Skeletal muscle satellite cell (primary cell): Measurements from ENCODE around the gene KIF22. TPM values are rescaled to one million over a fixed set of nuclear protein-coding genes. Genes with fewer than 3 reads are reported as not detected.
"Not testable (repeated sequence)": the region's sequence is repeated elsewhere in the genome, so short reads cannot be mapped to it uniquely, and the experiment has no call there.

Experiments
- H3K27me3 ChIP-seq: 2 replicates; pipeline ENCODE4 v1.7.0; 2013; ENCODE audit warnings: low read length; ENCODE audit not compliant: control insufficient read depth, insufficient read depth
- H3K36me3 ChIP-seq: 2 replicates; pipeline ENCODE4 v1.7.0; 2013; ENCODE audit warnings: mild to moderate bottlenecking, control low read depth, low read length; ENCODE audit not compliant: insufficient read depth
- H3K4me1 ChIP-seq: 2 replicates; pipeline ENCODE4 v1.7.0; 2013; ENCODE audit warnings: low read length; ENCODE audit not compliant: control insufficient read depth, insufficient read depth
- H3K4me2 ChIP-seq: 2 replicates; pipeline ENCODE4 v1.7.0; 2013; ENCODE audit warnings: mild to moderate bottlenecking, low read length
- H3K4me3 ChIP-seq: 2 replicates; pipeline ENCODE4 v1.7.0; 2013; ENCODE audit warnings: low read length
- H3K9ac ChIP-seq: 2 replicates; pipeline ENCODE4 v1.7.0; 2013; ENCODE audit warnings: mild to moderate bottlenecking, low read depth, low read length, moderate library complexity
- H3K9me3 ChIP-seq: replicated peaks from 2 replicates; pipeline ENCODE4 v1.7.0; 2013; ENCODE audit warnings: mild to moderate bottlenecking, control low read depth, low read length
- total RNA-seq: library from RNA; depleted of rRNA; stranded (reverse); fragments of >200 nt; gene quantifications from 2 replicates; pipeline ENCODE4 v1.2.3, GENCODE V29; 2012; rRNA removed

Gene KIF22
- total RNA-seq: 34.5 and 46.1 TPM in 2 replicates

GRCh38 chr16:29790183-29790948, at the start of gene KIF22:
Gene KIF22 (plus strand): TSS chr16:29790751. CDS start chr16:29790760, 9 bp downstream.
- H3K27me3 ChIP-seq: no peaks in the 10 kb centered on the region
- H3K4me2 ChIP-seq: peak within 1 kb of the TSS; percentile 94
- H3K36me3 ChIP-seq: peaks cover 3% of the 10 kb centered on the region
- no peaks in the 10 kb centered on the region for H3K9me3 ChIP-seq
- peak within 1 kb of the TSS; percentile 81 for H3K4me3 ChIP-seq
- H3K9ac ChIP-seq: peak within 1 kb of the TSS; percentile 84
- peaks cover 16% of the 10 kb centered on the region for H3K4me1 ChIP-seq

GRCh38 chr16:29742683-29743275, 47.8 kb upstream of the KIF22 start:
- Histone ChIP-seq H3K9me3 (no peaks in the 10 kb centered on the region), H3K4me3 (no peak overlapping the region), H3K27me3 (peaks cover 50% of the 10 kb centered on the region), H3K36me3 (no peaks in the 10 kb centered on the region), H3K4me1 (no peaks in the 10 kb centered on the region), H3K9ac (no peak overlapping the region), H3K4me2 (no peak overlapping the region)

- H3K36me3 ChIP-seq: no peaks in the 10 kb centered on the region
- no peak overlapping the region for H3K4me3 ChIP-seq
- peaks cover 43% of the 10 kb centered on the region for H3K27me3 ChIP-seq
- H3K4me2 ChIP-seq: no peak overlapping the region
- H3K9ac ChIP-seq: no peak overlapping the region
- no peaks in the 10 kb centered on the region for H3K9me3 ChIP-seq
- H3K4me1 ChIP-seq: no peaks in the 10 kb centered on the region
These were observed 47.1 kb upstream of the KIF22 start for GRCh38 chr16:29743475-29743826.

- Histone ChIP-seq H3K9ac (no peak overlapping the region), H3K9me3 (no peaks in the 10 kb centered on the region), H3K4me1 (no peaks in the 10 kb centered on the region), H3K4me3 (no peak overlapping the region), H3K27me3 (peaks cover 38% of the 10 kb centered on the region), H3K4me2 (no peak overlapping the region), H3K36me3 (no peaks in the 10 kb centered on the region)
These were observed 46.6 kb upstream of the KIF22 start for GRCh38 chr16:29743827-29744531.

GRCh38 chr16:29744541-29745101, 45.9 kb upstream of the KIF22 start:
- H3K4me3 ChIP-seq: no peak overlapping the region
- peaks cover 35% of the 10 kb centered on the region for H3K27me3 ChIP-seq
- H3K9me3 ChIP-seq: no peaks in the 10 kb centered on the region
- no peak overlapping the region for H3K9ac ChIP-seq
- H3K4me1 ChIP-seq: no peaks in the 10 kb centered on the region
- H3K4me2 ChIP-seq: no peak overlapping the region
- no peaks in the 10 kb centered on the region for H3K36me3 ChIP-seq

- Histone ChIP-seq H3K9me3 (no peaks in the 10 kb centered on the region), H3K4me2 (no peak overlapping the region), H3K4me1 (no peaks in the 10 kb centered on the region), H3K4me3 (no peak overlapping the region), H3K36me3 (no peaks in the 10 kb centered on the region), H3K27me3 (peaks cover 29% of the 10 kb centered on the region), H3K9ac (no peak overlapping the region)
These were observed 45.3 kb upstream of the KIF22 start for GRCh38 chr16:29745121-29745852.

GRCh38 chr16:29745853-29746345, 44.7 kb upstream of the KIF22 start, which contains the start of gene C16orf54:
Gene C16orf54 (minus strand): TSS chr16:29745990. CDS start chr16:29744951, 1,039 bp downstream.
- H3K9ac ChIP-seq: no peak within 1 kb of the TSS
- peaks cover 26% of the 10 kb centered on the region for H3K27me3 ChIP-seq
- H3K4me3 ChIP-seq: no peak within 1 kb of the TSS
- H3K9me3 ChIP-seq: no peaks in the 10 kb centered on the region
- H3K4me1 ChIP-seq: no peaks in the 10 kb centered on the region
- no peak within 1 kb of the TSS for H3K4me2 ChIP-seq
- H3K36me3 ChIP-seq: no peaks in the 10 kb centered on the region

GRCh38 chr16:29746518-29746917, 44.0 kb upstream of the KIF22 start:
- H3K9ac ChIP-seq, H3K4me1 ChIP-seq, H3K4me3 ChIP-seq, H3K4me2 ChIP-seq, H3K9me3 ChIP-seq, H3K36me3 ChIP-seq: not testable (repeated sequence)
- peaks cover 20% of the 10 kb centered on the region for H3K27me3 ChIP-seq

- H3K9ac ChIP-seq: no peak overlapping the region
- H3K36me3 ChIP-seq: no peaks in the 10 kb centered on the region
- no peaks in the 10 kb centered on the region for H3K4me1 ChIP-seq
- peaks cover 16% of the 10 kb centered on the region for H3K27me3 ChIP-seq
- no peak overlapping the region for H3K4me3 ChIP-seq
- no peaks in the 10 kb centered on the region for H3K9me3 ChIP-seq
- no peak overlapping the region for H3K4me2 ChIP-seq
These were observed 42.4 kb upstream of the KIF22 start for GRCh38 chr16:29747947-29748759.

GRCh38 chr16:29748760-29749149, 41.8 kb upstream of the KIF22 start:
- not testable (repeated sequence) for H3K9me3 ChIP-seq, H3K4me1 ChIP-seq, H3K4me2 ChIP-seq, H3K36me3 ChIP-seq, H3K4me3 ChIP-seq, H3K9ac ChIP-seq
- H3K27me3 ChIP-seq: peaks cover 16% of the 10 kb centered on the region
